Measurements from ENCODE around the gene TNFRSF8.
"Not testable (repeated sequence)": the region's sequence is repeated elsewhere in the genome, so short reads cannot be mapped to it uniquely, and the experiment has no call there.

- not testable (repeated sequence) for TF ChIP-seq CTCF (IDR thresholded peaks at IDR 0.05; ENCODE audit: insufficient read depth, low read length, poor library complexity, severe bottlenecking); EZH2phosphoT487 (conservative IDR thresholded peaks at IDR 0.05; ENCODE audit: low read length)
Observed at GRCh38 chr1:12101120-12101519, 38.0 kb downstream of the TNFRSF8 start.

All from SU-DHL-6 (cell line).